ENCODE results near the gene DAAM2. TPM values are rescaled to one million over a fixed set of nuclear protein-coding genes. Genes with fewer than 3 reads are reported as not detected.

DAAM2 gene
- total RNA-seq, 1 donor from 2014 or later: not detected

DNA sequence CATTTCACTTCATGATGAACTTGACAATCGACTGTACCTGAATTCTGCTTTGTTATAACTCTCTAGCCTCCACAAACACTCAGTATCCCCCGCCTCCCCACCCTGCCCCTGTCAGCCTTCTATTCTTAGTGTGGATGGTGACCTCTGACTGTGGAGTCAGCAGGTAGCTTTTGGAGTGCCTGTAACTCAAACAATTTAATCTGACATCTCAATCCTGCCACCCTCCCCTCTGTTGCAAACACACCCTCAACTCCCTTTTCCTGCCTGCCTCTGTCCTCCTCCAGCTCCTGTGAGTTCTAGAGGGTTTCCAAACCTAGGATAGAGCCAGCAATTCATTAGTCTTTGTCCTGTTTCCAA, 20.3 kb downstream of the DAAM2 start:
- TF ChIP-seq, protein P1, sequence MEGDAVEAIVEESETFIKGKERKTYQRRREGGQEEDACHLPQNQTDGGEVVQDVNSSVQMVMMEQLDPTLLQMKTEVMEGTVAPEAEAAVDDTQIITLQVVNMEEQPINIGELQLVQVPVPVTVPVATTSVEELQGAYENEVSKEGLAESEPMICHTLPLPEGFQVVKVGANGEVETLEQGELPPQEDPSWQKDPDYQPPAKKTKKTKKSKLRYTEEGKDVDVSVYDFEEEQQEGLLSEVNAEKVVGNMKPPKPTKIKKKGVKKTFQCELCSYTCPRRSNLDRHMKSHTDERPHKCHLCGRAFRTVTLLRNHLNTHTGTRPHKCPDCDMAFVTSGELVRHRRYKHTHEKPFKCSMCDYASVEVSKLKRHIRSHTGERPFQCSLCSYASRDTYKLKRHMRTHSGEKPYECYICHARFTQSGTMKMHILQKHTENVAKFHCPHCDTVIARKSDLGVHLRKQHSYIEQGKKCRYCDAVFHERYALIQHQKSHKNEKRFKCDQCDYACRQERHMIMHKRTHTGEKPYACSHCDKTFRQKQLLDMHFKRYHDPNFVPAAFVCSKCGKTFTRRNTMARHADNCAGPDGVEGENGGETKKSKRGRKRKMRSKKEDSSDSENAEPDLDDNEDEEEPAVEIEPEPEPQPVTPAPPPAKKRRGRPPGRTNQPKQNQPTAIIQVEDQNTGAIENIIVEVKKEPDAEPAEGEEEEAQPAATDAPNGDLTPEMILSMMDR (IDR thresholded peaks at IDR 0.05): no peak
- ATAC-seq (ENCODE audit: low read depth): no peak
- H3K4me3 Mint-ChIP-seq: no peak overlapping the region
- ChIA-PET POLR2A (no interaction called here), CTCF (no interaction called here)
- no peaks in the 10 kb centered on the region for H3K36me3 Mint-ChIP-seq (ENCODE audit: low read depth)
- H3K4me1 Mint-ChIP-seq: peaks cover 7% of the 10 kb centered on the region
- intact Hi-C loops (cut with micrococcal nuclease): no loop called here
- no peaks in the 10 kb centered on the region for H3K9me3 Mint-ChIP-seq
- no peak overlapping the region for H3K27ac Mint-ChIP-seq
- no peak for DNase-seq
- H3K27me3 Mint-ChIP-seq: peaks cover 5% of the 10 kb centered on the region

DNA sequence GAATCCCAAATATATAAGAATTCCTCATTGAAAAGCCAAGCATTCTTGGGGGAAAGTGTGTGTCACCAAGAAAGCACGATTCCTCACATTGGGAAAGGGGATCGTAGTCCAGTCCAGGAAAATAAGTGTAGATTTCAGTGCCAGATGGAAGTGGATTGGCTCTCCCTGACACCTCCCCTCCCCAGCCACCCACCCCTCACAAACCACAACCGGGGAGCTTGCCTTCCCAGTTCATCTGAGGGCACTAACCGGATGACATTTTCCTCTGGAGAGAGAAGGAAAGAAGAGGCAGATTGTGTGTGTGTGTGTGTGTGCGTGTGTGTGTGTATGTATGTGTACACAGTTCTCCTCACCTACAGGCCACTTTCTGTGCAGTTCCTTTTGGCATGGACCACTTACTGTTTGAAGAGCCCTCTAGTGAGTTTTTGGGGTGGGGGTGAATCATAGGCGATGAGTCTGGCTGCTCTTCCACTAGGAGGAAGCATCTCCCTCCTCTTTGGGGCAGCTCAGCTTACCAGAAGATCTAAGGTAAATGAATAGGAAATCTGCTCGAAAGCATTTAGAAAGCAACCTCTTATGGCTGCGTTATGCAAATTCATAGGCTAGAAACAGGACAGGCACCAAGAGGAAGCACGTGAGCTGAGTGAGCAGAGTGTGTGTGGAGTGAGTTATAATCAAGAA, 20.8 kb downstream of the DAAM2 start:
- ATAC-seq (ENCODE audit: low read depth) (peak; percentile 28), DNase-seq (no peak)
- TF ChIP-seq, protein P1 (IDR thresholded peaks at IDR 0.05): no peak
- no peak overlapping the region for H3K27ac Mint-ChIP-seq
- CTCF ChIA-PET: interaction anchor here (0.7 kb wide), 1 partner anchor 52 kb away, joined by 3 read pairs; no protein-coding TSS in a partner anchor
- H3K36me3 Mint-ChIP-seq (ENCODE audit: low read depth): no peaks in the 10 kb centered on the region
- H3K9me3 Mint-ChIP-seq: no peaks in the 10 kb centered on the region
- peaks cover 7% of the 10 kb centered on the region for H3K4me1 Mint-ChIP-seq
- POLR2A ChIA-PET: no interaction called here
- H3K4me3 Mint-ChIP-seq: no peak overlapping the region
- intact Hi-C loops (cut with micrococcal nuclease): no loop called here
- peaks cover 5% of the 10 kb centered on the region for H3K27me3 Mint-ChIP-seq

DNA sequence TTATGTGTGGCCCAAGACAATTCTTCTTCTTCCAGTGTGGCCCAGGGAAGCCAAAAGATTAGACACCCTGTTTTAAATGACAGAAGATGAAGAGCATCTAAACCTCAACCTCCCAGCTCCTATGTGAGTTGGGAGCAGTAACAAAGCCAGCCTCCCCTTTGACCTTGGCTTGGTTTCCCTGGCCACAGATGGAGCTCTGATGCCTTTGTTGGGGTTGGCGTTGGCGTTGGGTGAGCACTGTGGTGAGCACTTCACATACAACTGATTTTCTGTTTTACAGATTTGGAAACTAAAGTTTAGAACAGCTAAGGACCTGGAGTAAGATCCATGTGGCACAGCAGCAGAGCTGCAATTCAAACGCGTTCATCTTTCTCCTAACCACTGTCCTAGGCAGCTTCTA, 22.1 kb downstream of the DAAM2 start:
- intact Hi-C loops (cut with micrococcal nuclease): no loop called here
- ATAC-seq (ENCODE audit: low read depth) (no peak), DNase-seq (no peak)
- Mint-ChIP-seq H3K4me1 (peaks cover 7% of the 10 kb centered on the region), H3K27me3 (peaks cover 2% of the 10 kb centered on the region), H3K27ac (no peak overlapping the region), H3K9me3 (no peaks in the 10 kb centered on the region), H3K4me3 (no peak overlapping the region), H3K36me3 (ENCODE audit: low read depth) (no peaks in the 10 kb centered on the region)
- TF ChIP-seq, protein P1 (IDR thresholded peaks at IDR 0.05): no peak
- ChIA-PET POLR2A (no interaction called here), CTCF (no interaction called here)

DNA sequence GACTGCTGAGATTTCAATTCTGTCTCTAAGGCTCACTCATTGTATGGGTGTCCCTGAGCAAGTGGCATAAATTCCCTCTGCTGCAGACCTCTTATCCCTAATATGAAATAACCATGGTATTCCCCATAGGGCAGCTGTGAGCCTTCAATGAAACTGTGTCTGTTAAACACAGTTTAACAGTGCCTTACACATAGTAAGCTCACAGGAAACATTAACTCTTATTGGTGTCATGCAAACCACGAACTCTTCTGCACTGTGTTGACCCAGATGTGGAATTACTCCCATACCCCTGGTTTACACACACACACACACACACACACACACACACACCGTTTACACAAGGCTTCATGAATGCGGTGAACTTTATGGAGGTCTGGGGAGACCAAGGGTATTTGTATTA, 23.2 kb downstream of the DAAM2 start:
- ChIA-PET CTCF (no interaction called here), POLR2A (no interaction called here)

DNA sequence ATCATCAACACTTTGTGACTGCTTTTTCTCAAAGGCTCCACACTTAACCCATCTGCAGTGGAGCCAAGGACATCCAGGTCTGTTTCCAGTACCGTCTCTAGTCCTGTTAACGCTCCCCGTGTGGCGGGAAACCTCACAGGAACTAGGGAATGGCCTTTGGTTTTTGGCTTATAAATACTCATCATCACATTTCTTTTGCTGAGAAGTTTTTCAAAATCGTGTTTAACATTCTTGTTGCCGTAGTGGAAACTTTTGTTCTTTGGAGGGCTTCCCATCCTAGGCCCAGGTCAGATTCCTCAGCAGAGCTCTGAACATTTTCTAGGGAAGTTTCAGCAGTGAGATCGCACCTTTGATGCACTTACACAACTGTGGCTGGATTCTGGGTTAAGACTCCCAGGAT, 24.6 kb downstream of the DAAM2 start:
- Mint-ChIP-seq H3K4me1 (peaks cover 7% of the 10 kb centered on the region), H3K27me3 (peaks cover 2% of the 10 kb centered on the region), H3K9me3 (no peaks in the 10 kb centered on the region), H3K36me3 (ENCODE audit: low read depth) (no peaks in the 10 kb centered on the region), H3K4me3 (no peak overlapping the region), H3K27ac (no peak overlapping the region)
- ATAC-seq (ENCODE audit: low read depth) (no peak), DNase-seq (no peak)
- ChIA-PET POLR2A (no interaction called here), CTCF (no interaction called here)
- intact Hi-C loops (cut with micrococcal nuclease): no loop called here
- TF ChIP-seq, protein P1 (IDR thresholded peaks at IDR 0.05): no peak

More for the DNA sequence above, 23.2 kb downstream of the DAAM2 start:
- no peak overlapping the region for H3K4me3 Mint-ChIP-seq
- H3K36me3 Mint-ChIP-seq (ENCODE audit: low read depth): no peaks in the 10 kb centered on the region
- TF ChIP-seq, protein P1 (IDR thresholded peaks at IDR 0.05): no peak
- no peak overlapping the region for H3K27ac Mint-ChIP-seq
- H3K9me3 Mint-ChIP-seq: no peaks in the 10 kb centered on the region
- DNase-seq (no peak), ATAC-seq (ENCODE audit: low read depth) (no peak)
- H3K4me1 Mint-ChIP-seq: peaks cover 7% of the 10 kb centered on the region
- peaks cover 2% of the 10 kb centered on the region for H3K27me3 Mint-ChIP-seq
- intact Hi-C loops (cut with micrococcal nuclease): no loop called here
